Measurements from ENCODE around the gene OCA2.

GRCh38 chr15:27747997-27748396 is 351.1 kb downstream of the OCA2 start:
- TF ChIP-seq CTCF (conservative IDR thresholded peaks at IDR 0.05; ENCODE audit: low read depth, low read length) (no peak), EZH2 (IDR thresholded peaks at IDR 0.05; ENCODE audit: borderline replicate concordance, low read depth, low read length, poor library complexity, severe bottlenecking) (no peak)
